ENCODE results near the gene RNF17. TPM values are rescaled to one million over a fixed set of nuclear protein-coding genes. Genes with fewer than 3 reads are reported as not detected.

Gene RNF17
- total RNA-seq, 4 donors from 2014 or later = 0.42 TPM; not detected in 3

- TF ChIP-seq POLR2AphosphoS5 (IDR thresholded peaks at IDR 0.05) = no peak
- TF ChIP-seq CTCF (IDR thresholded peaks at IDR 0.05) = no peak
- no peak for TF ChIP-seq POLR2A (IDR thresholded peaks at IDR 0.05)
- no peak for TF ChIP-seq EP300 (IDR thresholded peaks at IDR 0.05)
- H3K4me3 ChIP-seq = no peak overlapping the region
- no peak for ATAC-seq
- 48 to 60% methylated on average over 3 of the region's 4 CpGs for WGBS, 2 donors (ENCODE audit: low coverage in 1 of 2)
- no peaks in the 10 kb centered on the region for H3K36me3 ChIP-seq
- H3K4me1 ChIP-seq = peaks cover 0 to 12% (median 0%) of the 10 kb centered on the region in 3 donors
- H3K9me3 ChIP-seq = no peaks in the 10 kb centered on the region
- H3K27ac ChIP-seq = no peak overlapping the region
- H3K27me3 ChIP-seq = peaks cover 30% of the 10 kb centered on the region
Measured at GRCh38 chr13:24927810-24928404, 163.9 kb downstream of the RNF17 start.

GRCh38 chr13:24929196-24929595, 165.2 kb downstream of the RNF17 start:
- no peak overlapping the region for H3K27ac ChIP-seq
- no peak for ATAC-seq
- H3K4me1 ChIP-seq = peaks cover 0 to 5% (median 0%) of the 10 kb centered on the region in 3 donors
- H3K27me3 ChIP-seq = peaks cover 41% of the 10 kb centered on the region
- no peak overlapping the region for H3K4me3 ChIP-seq
- WGBS, 2 donors (ENCODE audit: low coverage in 1 of 2) = 88 to 100% methylated on average over 1 of the region's 1 CpG
- no peaks in the 10 kb centered on the region for H3K9me3 ChIP-seq
- H3K36me3 ChIP-seq = no peaks in the 10 kb centered on the region
- no peak for TF ChIP-seq CTCF (IDR thresholded peaks at IDR 0.05)
- TF ChIP-seq POLR2AphosphoS5 (IDR thresholded peaks at IDR 0.05) = no peak
- TF ChIP-seq POLR2A (IDR thresholded peaks at IDR 0.05) = no peak
- no peak for TF ChIP-seq EP300 (IDR thresholded peaks at IDR 0.05)

Other genes starting within 250 kb of the RNF17 start
- under 1 TPM in 1 of 4 donors, not detected in 3; 0.22 TPM for gene ATP12A, start 83.8 kb upstream of the RNF17 start, total RNA-seq

Measured in gastroesophageal sphincter (tissue), 4 donors.